AG04449 (cell line): Measurements from ENCODE around the gene GNLY.

Source experiments
- CTCF ChIA-PET: fragments of 350-600 bp; formaldehyde crosslinking; extraction: SDS; loops from one replicate; lab custom pipeline; 2021; ENCODE audit warnings: antibody characterized with exemption; lab: Yijun Ruan, JAX
- POLR2A ChIA-PET: fragments of 400-600, 350-600 bp; formaldehyde crosslinking; extraction: SDS; loops from one replicate; lab custom pipeline; 2020; ENCODE audit warnings: antibody characterized with exemption, inconsistent platforms; lab: Yijun Ruan, JAX
- DNase-seq: peaks from one replicate; pipeline ENCODE4 v3.0.0-alpha.2; 2010; ENCODE audit warnings: low read depth, low spot score
- H3K4me3 ChIP-seq: 2 replicates; pipeline ENCODE4 v1.5.1; 2011; ENCODE audit warnings: low read depth, mild to moderate bottlenecking, control low read depth, low read length
- TF ChIP-seq, protein P1 (sequence below): IDR thresholded peaks from one replicate; pipeline ENCODE4 v1.5.1; 2011; ENCODE audit warnings: mild to moderate bottlenecking, moderate library complexity, low read length, control low read depth, inconsistent platforms; ENCODE audit not compliant: insufficient read depth; ENCODE audit errors: missing control alignments

The GNLY gene

DNA sequence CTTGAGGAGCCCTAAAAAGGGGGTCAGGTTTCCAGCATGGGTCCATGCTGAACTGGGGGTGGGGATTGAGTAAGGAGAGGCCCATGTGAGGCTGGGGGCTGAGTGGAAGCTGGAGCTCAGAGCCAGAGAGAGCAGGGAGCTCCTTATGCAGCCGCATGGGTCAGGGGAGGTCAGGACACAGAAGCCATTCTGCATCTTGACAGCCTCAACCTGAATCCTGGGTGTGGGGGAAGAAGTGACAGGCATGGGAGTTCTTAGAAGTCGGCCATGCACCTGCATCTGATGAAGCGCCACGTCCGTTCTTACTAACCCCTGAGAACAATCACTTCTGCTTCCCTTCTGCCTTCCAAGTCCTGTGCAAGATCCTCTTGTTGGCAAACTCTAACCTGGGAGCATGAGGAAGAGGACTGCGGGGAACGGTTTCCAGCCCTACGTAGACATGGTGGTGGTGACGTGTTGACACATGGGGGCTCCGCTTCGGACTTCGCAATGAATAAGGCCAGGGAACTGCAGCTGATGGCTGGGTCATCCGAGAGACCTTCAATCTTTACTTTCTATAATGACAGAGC is 22.3 kb downstream of the GNLY start:
- POLR2A ChIA-PET: interaction anchor here (0.6 kb wide), 1 partner anchor 105 kb away, joined by 3 read pairs; the partner anchor contains the start of gene C2orf68
- no peak for DNase-seq
- CTCF ChIA-PET: interaction anchor here (0.6 to 25.5 kb wide), 9 partner anchors 8 to 99 kb away, joined by 3 to 915 read pairs (median 8); no protein-coding TSS in a partner anchor
- TF ChIP-seq, protein P1, sequence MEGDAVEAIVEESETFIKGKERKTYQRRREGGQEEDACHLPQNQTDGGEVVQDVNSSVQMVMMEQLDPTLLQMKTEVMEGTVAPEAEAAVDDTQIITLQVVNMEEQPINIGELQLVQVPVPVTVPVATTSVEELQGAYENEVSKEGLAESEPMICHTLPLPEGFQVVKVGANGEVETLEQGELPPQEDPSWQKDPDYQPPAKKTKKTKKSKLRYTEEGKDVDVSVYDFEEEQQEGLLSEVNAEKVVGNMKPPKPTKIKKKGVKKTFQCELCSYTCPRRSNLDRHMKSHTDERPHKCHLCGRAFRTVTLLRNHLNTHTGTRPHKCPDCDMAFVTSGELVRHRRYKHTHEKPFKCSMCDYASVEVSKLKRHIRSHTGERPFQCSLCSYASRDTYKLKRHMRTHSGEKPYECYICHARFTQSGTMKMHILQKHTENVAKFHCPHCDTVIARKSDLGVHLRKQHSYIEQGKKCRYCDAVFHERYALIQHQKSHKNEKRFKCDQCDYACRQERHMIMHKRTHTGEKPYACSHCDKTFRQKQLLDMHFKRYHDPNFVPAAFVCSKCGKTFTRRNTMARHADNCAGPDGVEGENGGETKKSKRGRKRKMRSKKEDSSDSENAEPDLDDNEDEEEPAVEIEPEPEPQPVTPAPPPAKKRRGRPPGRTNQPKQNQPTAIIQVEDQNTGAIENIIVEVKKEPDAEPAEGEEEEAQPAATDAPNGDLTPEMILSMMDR: no peak
- no peak overlapping the region for H3K4me3 ChIP-seq

DNA sequence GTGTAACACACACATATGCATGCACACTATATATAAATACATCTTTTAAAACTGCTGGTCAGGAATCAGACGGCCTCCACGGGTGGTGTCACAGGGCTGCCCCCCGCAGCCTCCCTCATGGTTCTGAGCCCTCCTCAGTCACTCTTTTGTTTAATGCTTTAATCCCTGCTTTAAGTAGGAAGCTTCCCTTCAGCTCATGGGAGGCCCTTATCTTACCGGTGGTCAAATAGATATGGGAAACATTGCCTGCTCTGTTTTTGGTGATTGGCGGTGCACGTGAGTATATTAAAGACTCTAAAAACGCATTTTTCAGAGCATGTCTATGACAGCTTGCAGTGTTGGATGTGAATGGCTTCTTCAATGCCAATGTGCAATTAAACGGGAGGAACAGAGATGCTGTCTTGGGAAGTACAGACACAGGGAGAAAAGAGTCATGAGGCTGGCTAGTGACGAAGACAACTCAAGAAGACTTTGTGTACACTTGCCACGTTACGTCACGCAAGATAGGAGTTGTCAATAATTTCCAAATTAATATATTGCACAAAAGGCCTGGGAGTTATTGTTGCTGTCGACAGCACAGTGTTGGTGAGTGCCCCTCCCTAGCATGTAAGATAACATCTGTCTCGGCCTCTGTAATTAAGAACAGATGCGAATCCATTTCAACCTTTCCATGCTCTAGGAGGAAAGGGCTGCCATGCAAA is 23.3 kb downstream of the GNLY start:
- no peak overlapping the region for H3K4me3 ChIP-seq
- CTCF ChIA-PET: interaction anchor here (0.6 to 25.5 kb wide), 6 partner anchors 9 to 172 kb away, joined by 3 to 915 read pairs (median 130); partner anchors contain the start of gene ST3GAL5
- DNase-seq: no peak
- TF ChIP-seq, protein P1: no peak
- POLR2A ChIA-PET: no interaction called here

DNA sequence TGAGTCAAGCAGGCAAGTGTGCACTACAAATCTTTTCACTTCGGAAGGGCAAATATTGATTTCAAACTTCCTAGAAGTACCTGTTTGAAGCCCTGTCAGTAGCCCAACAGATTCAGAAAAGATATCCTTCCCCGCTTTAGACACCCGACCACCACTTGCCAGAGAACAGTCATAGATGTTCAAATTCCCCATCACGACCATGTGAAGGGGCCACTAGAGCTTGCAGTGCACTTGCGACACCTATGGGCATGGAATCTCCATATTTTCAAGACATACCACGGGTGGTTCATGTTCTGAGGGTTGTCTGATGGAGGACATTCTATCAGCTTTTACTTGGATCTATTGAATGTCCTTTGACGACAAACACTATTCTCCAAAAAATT is 23.8 kb downstream of the GNLY start:
- POLR2A ChIA-PET: no interaction called here
- TF ChIP-seq, protein P1: no peak
- CTCF ChIA-PET: interaction anchor here (0.5 to 25.5 kb wide), 6 partner anchors 10 to 171 kb away, joined by 3 to 915 read pairs (median 130); partner anchors contain the start of gene ST3GAL5
- no peak overlapping the region for H3K4me3 ChIP-seq
- DNase-seq: no peak

DNA sequence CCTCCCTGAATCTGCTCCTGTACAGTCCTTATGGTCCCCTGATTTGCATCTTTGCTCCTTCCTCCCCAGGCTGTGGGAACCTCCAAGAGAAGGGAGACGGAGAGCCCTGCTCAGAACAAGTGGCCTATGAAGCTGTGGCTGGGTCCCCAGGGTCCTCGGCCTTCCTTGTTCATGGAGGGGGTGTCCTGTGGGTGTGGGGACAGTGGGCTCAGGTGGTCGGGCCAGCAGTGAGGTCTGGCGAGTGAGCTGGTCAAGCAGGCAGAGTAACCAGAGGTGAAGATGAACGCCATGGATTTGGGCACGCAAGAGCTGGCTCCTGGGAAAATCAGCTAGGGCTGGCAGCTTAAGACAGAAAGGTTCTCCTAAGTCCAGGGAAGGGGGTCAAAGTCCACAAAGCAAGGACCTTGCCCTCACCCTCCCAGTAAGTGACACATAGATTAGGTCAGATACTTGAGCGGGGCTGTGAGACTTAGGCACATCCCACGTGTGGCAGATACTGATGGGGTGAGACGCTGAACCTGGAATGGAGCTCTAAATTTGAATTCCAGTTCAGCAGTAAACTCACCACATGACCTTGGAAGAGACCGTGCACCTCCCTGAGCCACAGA is 24.8 kb downstream of the GNLY start:
- DNase-seq: no peak
- TF ChIP-seq, protein P1: no peak
- ChIA-PET CTCF (interaction anchor here (0.6 to 25.5 kb wide), 8 partner anchors 10 to 95 kb away, joined by 3 to 915 read pairs (median 30); no protein-coding TSS in a partner anchor), POLR2A (no interaction called here)
- no peak overlapping the region for H3K4me3 ChIP-seq

DNA sequence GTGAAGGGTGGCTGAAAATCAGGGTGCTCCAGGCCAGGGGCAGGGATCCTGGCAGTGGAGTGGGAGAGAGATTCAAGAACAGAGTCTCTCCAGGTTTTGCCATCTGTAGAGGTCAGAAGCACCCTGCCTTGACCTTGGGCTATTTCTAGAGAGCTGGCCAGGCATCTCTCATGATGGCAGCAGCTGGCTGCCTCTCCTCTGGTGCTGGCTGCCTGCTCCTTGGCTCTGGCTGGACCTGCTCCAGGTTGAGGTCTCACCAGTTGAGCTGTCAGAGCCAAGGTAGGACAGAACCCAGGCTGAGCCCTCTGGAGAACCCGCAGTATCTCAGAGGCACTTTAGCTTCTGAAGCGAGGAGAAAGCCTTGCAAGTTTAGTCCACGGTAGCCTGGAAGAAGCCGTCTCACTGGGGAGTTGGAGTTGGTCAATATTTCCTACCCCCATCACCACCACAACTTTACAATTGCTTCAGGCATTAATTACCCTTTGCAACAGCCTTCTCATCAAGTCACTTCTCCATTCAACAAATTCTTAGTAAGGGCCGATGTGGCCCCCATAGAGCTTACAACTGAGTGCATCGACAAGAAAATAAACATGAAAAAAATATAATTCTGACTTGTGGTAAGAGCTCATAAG is 25.6 kb downstream of the GNLY start:
- POLR2A ChIA-PET: interaction anchor here (0.6 to 0.7 kb wide), 2 partner anchors 50 to 52 kb away, joined by 3 read pairs; no protein-coding TSS in a partner anchor
- DNase-seq: no peak
- H3K4me3 ChIP-seq: no peak overlapping the region
- TF ChIP-seq, protein P1: no peak
- CTCF ChIA-PET: interaction anchor here (0.5 to 25.5 kb wide), 8 partner anchors 9 to 94 kb away, joined by 3 to 915 read pairs (median 30); no protein-coding TSS in a partner anchor
